CD4-positive, alpha-beta T cell treated with Interleukin-10 for 1 hour (primary cell): ENCODE data around the gene MUC5AC.
"Not testable (repeated sequence)": the region's sequence is repeated elsewhere in the genome, so short reads cannot be mapped to it uniquely, and the experiment has no call there.

Experiments used
- DNase-seq: peaks from one replicate; pipeline ENCODE4 v3.0.0-alpha.2; 2020

The MUC5AC gene

GRCh38 chr11:1199241-1199750 is 41.5 kb downstream of the MUC5AC start:
- no peak for DNase-seq

GRCh38 chr11:1199751-1200610 is 42.2 kb downstream of the MUC5AC start:
- DNase-seq = no peak

- no peak for DNase-seq
Measured at GRCh38 chr11:1200611-1201191, 42.9 kb downstream of the MUC5AC start.

- DNase-seq = no peak
Measured at GRCh38 chr11:1201395-1202153, 43.8 kb downstream of the MUC5AC start.

GRCh38 chr11:1202154-1202775 is 44.5 kb downstream of the MUC5AC start:
- DNase-seq = no peak

GRCh38 chr11:1202776-1203504 is 45.2 kb downstream of the MUC5AC start:
- peak; percentile 58 for DNase-seq

GRCh38 chr11:1203505-1204271 is 45.9 kb downstream of the MUC5AC start:
- DNase-seq = no peak

- DNase-seq = no peak
Measured at GRCh38 chr11:1204381-1205101, 46.8 kb downstream of the MUC5AC start.

GRCh38 chr11:1205121-1205986 is 47.6 kb downstream of the MUC5AC start:
- no peak for DNase-seq

GRCh38 chr11:1205987-1206331 is 48.2 kb downstream of the MUC5AC start:
- no peak for DNase-seq

GRCh38 chr11:1206391-1207271 is 48.9 kb downstream of the MUC5AC start:
- no peak for DNase-seq

- no peak for DNase-seq
Measured at GRCh38 chr11:1207401-1208143, 49.8 kb downstream of the MUC5AC start.

- no peak for DNase-seq
Measured at GRCh38 chr11:1208144-1208393, 50.3 kb downstream of the MUC5AC start.

GRCh38 chr11:1208394-1209261 is 50.9 kb downstream of the MUC5AC start:
- DNase-seq = no peak

GRCh38 chr11:1209371-1210057 is 51.8 kb downstream of the MUC5AC start:
- DNase-seq = no peak

GRCh38 chr11:1211838-1212237 is 54.1 kb downstream of the MUC5AC start:
- no peak for DNase-seq

- not testable (repeated sequence) for DNase-seq
Measured at GRCh38 chr11:1215826-1216225, 58.1 kb downstream of the MUC5AC start.
